ENCODE measurements around the gene PDGFA.

PDGFA gene

GRCh38 chr7:451255-452225 is 68.1 kb downstream of the PDGFA start:
- TF ChIP-seq CTCF (IDR thresholded peaks at IDR 0.05; ENCODE audit: insufficient read depth, low read depth, low read length, missing control alignments), result no peak
- DNase-seq (ENCODE audit: low read depth), result no peak
- H3K4me3 ChIP-seq (ENCODE audit: low read length), result no peak overlapping the region

GRCh38 chr7:450741-451140 is 68.9 kb downstream of the PDGFA start:
- no peak overlapping the region for H3K4me3 ChIP-seq (ENCODE audit: low read length)
- no peak for DNase-seq (ENCODE audit: low read depth)
- no peak for TF ChIP-seq CTCF (IDR thresholded peaks at IDR 0.05; ENCODE audit: insufficient read depth, low read depth, low read length, missing control alignments)

GRCh38 chr7:450036-450435 is 69.6 kb downstream of the PDGFA start:
- TF ChIP-seq CTCF (IDR thresholded peaks at IDR 0.05; ENCODE audit: insufficient read depth, low read depth, low read length, missing control alignments), result no peak
- H3K4me3 ChIP-seq (ENCODE audit: low read length), result no peak overlapping the region
- DNase-seq (ENCODE audit: low read depth), result no peak

- H3K4me3 ChIP-seq (ENCODE audit: low read length), result no peak overlapping the region
- no peak for DNase-seq (ENCODE audit: low read depth)
- TF ChIP-seq CTCF (IDR thresholded peaks at IDR 0.05; ENCODE audit: insufficient read depth, low read depth, low read length, missing control alignments), result no peak
These were observed 70.2 kb downstream of the PDGFA start for GRCh38 chr7:449324-450019.

- no peak for TF ChIP-seq CTCF (IDR thresholded peaks at IDR 0.05; ENCODE audit: insufficient read depth, low read depth, low read length, missing control alignments)
- no peak overlapping the region for H3K4me3 ChIP-seq (ENCODE audit: low read length)
- DNase-seq (ENCODE audit: low read depth), result no peak
These were observed 72.1 kb downstream of the PDGFA start for GRCh38 chr7:447523-447922.
